ENCODE data around the gene PAPOLB.
"Not testable (repeated sequence)": the region's sequence is repeated elsewhere in the genome, so short reads cannot be mapped to it uniquely, and the experiment has no call there.

PAPOLB gene

GRCh38 chr7:4861673-4862072 lies at the start of gene PAPOLB:
Gene PAPOLB, minus strand, starts transcription at chr7:4862030. Its CDS starts 220 bp downstream, at chr7:4861810.
- no peak for DNase-seq (ENCODE audit: low spot score)

- DNase-seq (ENCODE audit: low spot score): no peak
Observed at GRCh38 chr7:4911111-4911828, 49.4 kb upstream of the PAPOLB start.

- DNase-seq (ENCODE audit: low spot score): no peak
Observed at GRCh38 chr7:4906682-4907081, 44.9 kb upstream of the PAPOLB start.

GRCh38 chr7:4905171-4905570 lies 43.3 kb upstream of the PAPOLB start:
- no peak for DNase-seq (ENCODE audit: low spot score)

GRCh38 chr7:4904346-4904745 lies 42.5 kb upstream of the PAPOLB start:
- DNase-seq (ENCODE audit: low spot score): no peak

GRCh38 chr7:4895766-4896165 lies 33.9 kb upstream of the PAPOLB start:
- no peak for DNase-seq (ENCODE audit: low spot score)

- no peak for DNase-seq (ENCODE audit: low spot score)
Observed at GRCh38 chr7:4894482-4894881, 32.7 kb upstream of the PAPOLB start.

- no peak for DNase-seq (ENCODE audit: low spot score)
Observed at GRCh38 chr7:4893929-4894475, 32.2 kb upstream of the PAPOLB start.

- DNase-seq (ENCODE audit: low spot score): not testable (repeated sequence)
Observed at GRCh38 chr7:4893188-4893587, 31.4 kb upstream of the PAPOLB start.

GRCh38 chr7:4891522-4891921 lies 29.7 kb upstream of the PAPOLB start:
- DNase-seq (ENCODE audit: low spot score): not testable (repeated sequence)

- no peak for DNase-seq (ENCODE audit: low spot score)
Observed at GRCh38 chr7:4889682-4890081, 27.9 kb upstream of the PAPOLB start.

GRCh38 chr7:4888161-4888560 lies 26.3 kb upstream of the PAPOLB start:
- no peak for DNase-seq (ENCODE audit: low spot score)

GRCh38 chr7:4886671-4887070 lies 24.8 kb upstream of the PAPOLB start:
- no peak for DNase-seq (ENCODE audit: low spot score)

GRCh38 chr7:4885317-4885807 lies 23.5 kb upstream of the PAPOLB start:
- no peak for DNase-seq (ENCODE audit: low spot score)

- DNase-seq (ENCODE audit: low spot score): no peak
Observed at GRCh38 chr7:4884164-4884563, 22.3 kb upstream of the PAPOLB start.

GRCh38 chr7:4883372-4884144 lies 21.7 kb upstream of the PAPOLB start, which contains the start of gene RADIL:
Gene RADIL, minus strand, starts transcription at chr7:4883716. Its CDS starts 5,577 bp downstream, at chr7:4878139.
- DNase-seq (ENCODE audit: low spot score): no peak

- DNase-seq (ENCODE audit: low spot score): no peak
Observed at GRCh38 chr7:4883033-4883371, 21.2 kb upstream of the PAPOLB start.

- DNase-seq (ENCODE audit: low spot score): no peak
Observed at GRCh38 chr7:4882169-4883032, 20.6 kb upstream of the PAPOLB start.

GRCh38 chr7:4880218-4880617 lies 18.4 kb upstream of the PAPOLB start:
- DNase-seq (ENCODE audit: low spot score): no peak

- DNase-seq (ENCODE audit: low spot score): no peak
Observed at GRCh38 chr7:4879396-4880081, 17.7 kb upstream of the PAPOLB start.
